ENCODE results near the gene COL24A1. TPM values are rescaled to one million over a fixed set of nuclear protein-coding genes. Genes with fewer than 3 reads are reported as not detected.
"Not testable (repeated sequence)": the region's sequence is repeated elsewhere in the genome, so short reads cannot be mapped to it uniquely, and the experiment has no call there.

The COL24A1 gene
- total RNA-seq, 1 donor from 2014 or later: not detected

GRCh38 chr1:86119214-86119764 lies 37.3 kb downstream of the COL24A1 start:
- ChIA-PET POLR2A (no interaction called here), CTCF (no interaction called here)
- no peak for ATAC-seq (ENCODE audit: low read depth)
- Mint-ChIP-seq H3K36me3 (ENCODE audit: low read depth) (no peaks in the 10 kb centered on the region), H3K27ac (no peak overlapping the region), H3K4me3 (no peak overlapping the region), H3K4me1 (no peaks in the 10 kb centered on the region), H3K27me3 (no peaks in the 10 kb centered on the region), H3K9me3 (peaks cover 5% of the 10 kb centered on the region)
- intact Hi-C loops (cut with micrococcal nuclease): no loop called here
- DNase-seq: no peak
- TF ChIP-seq CTCF (IDR thresholded peaks at IDR 0.05): no peak

DNA sequence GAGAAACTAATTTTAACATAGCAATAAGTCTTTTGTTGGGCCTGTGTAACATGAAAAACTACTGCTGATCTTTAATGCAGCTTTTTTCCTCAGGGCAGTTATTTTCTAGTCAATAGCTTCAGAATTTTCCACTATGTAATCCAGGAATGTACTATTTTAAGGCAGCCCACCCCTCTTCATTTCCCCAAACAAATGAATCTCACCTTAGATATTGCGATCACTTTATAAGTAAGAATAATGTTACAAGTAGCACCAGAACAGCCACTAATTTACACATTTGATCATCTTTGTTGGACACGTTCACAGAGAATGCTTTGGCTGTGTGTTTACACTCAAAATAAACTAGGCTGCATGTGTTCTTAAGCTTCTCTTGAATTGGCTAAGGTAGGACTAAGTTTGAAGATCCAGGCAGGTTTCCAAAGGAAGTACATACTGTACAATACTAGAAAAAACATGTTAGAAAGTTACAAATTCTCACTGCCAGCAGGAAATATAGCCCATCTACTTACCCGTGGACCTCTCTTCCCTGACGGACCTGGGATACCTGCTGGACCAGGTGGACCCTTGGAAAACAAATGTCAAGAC lies 41.7 kb downstream of the COL24A1 start:
- H3K27me3 Mint-ChIP-seq: no peaks in the 10 kb centered on the region
- no peaks in the 10 kb centered on the region for H3K36me3 Mint-ChIP-seq (ENCODE audit: low read depth)
- H3K4me1 Mint-ChIP-seq: no peaks in the 10 kb centered on the region
- intact Hi-C loops (cut with micrococcal nuclease): no loop called here
- no peak for TF ChIP-seq CTCF (IDR thresholded peaks at IDR 0.05)
- ChIA-PET POLR2A (no interaction called here), CTCF (no interaction called here)
- no peak overlapping the region for H3K27ac Mint-ChIP-seq
- no peak for ATAC-seq (ENCODE audit: low read depth)
- no peak overlapping the region for H3K4me3 Mint-ChIP-seq
- DNase-seq: no peak
- H3K9me3 Mint-ChIP-seq: peaks cover 5% of the 10 kb centered on the region

DNA sequence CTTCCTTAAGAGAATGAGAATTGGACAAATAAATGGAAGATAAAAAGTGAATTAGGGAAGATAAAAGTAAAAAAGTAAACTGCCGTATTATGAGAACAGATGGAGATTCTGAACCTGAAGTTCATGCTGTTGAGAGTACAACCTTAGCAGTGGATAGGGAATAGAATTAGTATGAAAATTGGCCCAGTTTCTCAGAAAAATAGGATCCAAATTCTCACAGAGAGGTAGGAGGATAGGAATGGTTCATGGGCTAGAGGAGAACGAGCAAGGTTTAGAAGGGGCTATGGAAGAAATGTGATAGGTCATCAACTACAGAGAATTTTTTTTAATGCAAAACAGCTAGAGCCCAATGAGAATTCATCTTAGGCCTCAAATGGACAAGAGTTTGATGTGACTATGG lies 42.3 kb downstream of the COL24A1 start:
- H3K4me1 Mint-ChIP-seq: no peaks in the 10 kb centered on the region
- no peaks in the 10 kb centered on the region for H3K27me3 Mint-ChIP-seq
- DNase-seq (no peak), ATAC-seq (ENCODE audit: low read depth) (no peak)
- H3K27ac Mint-ChIP-seq: no peak overlapping the region
- no peak for TF ChIP-seq CTCF (IDR thresholded peaks at IDR 0.05)
- no peak overlapping the region for H3K4me3 Mint-ChIP-seq
- ChIA-PET CTCF (no interaction called here), POLR2A (no interaction called here)
- H3K36me3 Mint-ChIP-seq (ENCODE audit: low read depth): no peaks in the 10 kb centered on the region
- peaks cover 2% of the 10 kb centered on the region for H3K9me3 Mint-ChIP-seq
- intact Hi-C loops (cut with micrococcal nuclease): no loop called here

GRCh38 chr1:86111590-86111989 lies 45.0 kb downstream of the COL24A1 start:
- POLR2A ChIA-PET; H3K27ac Mint-ChIP-seq; ATAC-seq (ENCODE audit: low read depth); H3K4me1 Mint-ChIP-seq; CTCF ChIA-PET; H3K27me3 Mint-ChIP-seq; intact Hi-C loops (cut with micrococcal nuclease); H3K9me3 Mint-ChIP-seq; H3K4me3 Mint-ChIP-seq; DNase-seq; H3K36me3 Mint-ChIP-seq (ENCODE audit: low read depth): not testable (repeated sequence)

DNA sequence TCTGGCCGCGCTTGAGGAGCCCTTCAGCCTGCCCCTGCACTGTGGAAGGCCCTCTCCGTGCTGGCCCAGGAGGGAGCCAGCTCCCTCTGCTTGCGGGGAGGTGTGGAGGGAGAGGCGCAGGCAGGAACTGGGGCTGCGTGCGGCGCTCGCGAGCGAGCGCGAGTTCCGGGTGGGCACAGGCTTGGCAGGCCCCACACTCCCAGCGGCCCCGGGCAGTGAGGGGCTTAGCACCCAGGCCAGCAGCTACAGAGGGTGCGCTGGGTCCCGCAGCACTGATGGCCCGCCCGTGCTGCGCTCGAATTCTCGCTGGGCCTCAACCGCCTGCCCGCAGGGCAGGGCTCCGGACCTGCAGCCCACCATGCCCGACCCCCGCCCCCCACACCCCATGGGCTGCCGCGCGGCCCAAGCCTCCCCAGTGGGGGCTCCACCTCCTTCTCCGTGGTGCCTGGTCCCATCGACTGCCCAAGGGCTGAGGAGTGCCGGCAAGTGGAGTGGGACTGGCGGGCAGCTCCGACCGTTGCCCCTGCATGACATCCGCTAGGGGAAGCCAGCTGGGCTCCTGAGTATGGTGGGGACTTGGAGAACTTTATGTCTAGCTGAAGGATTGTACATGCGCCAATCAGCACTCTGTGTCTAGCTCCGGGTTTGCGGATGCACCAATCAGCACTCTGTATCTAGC lies 46.0 kb downstream of the COL24A1 start:
- H3K36me3 Mint-ChIP-seq (ENCODE audit: low read depth): no peaks in the 10 kb centered on the region
- ATAC-seq (ENCODE audit: low read depth) (no peak), DNase-seq (no peak)
- intact Hi-C loops (cut with micrococcal nuclease): no loop called here
- H3K9me3 Mint-ChIP-seq: no peaks in the 10 kb centered on the region
- no peaks in the 10 kb centered on the region for H3K27me3 Mint-ChIP-seq
- ChIA-PET POLR2A (no interaction called here), CTCF (no interaction called here)
- no peak for TF ChIP-seq CTCF (IDR thresholded peaks at IDR 0.05)
- no peak overlapping the region for H3K27ac Mint-ChIP-seq
- H3K4me3 Mint-ChIP-seq: no peak overlapping the region
- no peaks in the 10 kb centered on the region for H3K4me1 Mint-ChIP-seq
